Measurements from ENCODE around the gene EGLN2.
"Not testable (repeated sequence)": the region's sequence is repeated elsewhere in the genome, so short reads cannot be mapped to it uniquely, and the experiment has no call there.

Gene EGLN2

GRCh38 chr19:40846722-40847121 is 47.7 kb downstream of the EGLN2 start:
- not testable (repeated sequence) for FAIRE-seq

- not testable (repeated sequence) for FAIRE-seq
These were observed 51.3 kb downstream of the EGLN2 start, which contains the start of gene CYP2A6 for GRCh38 chr19:40850277-40850676. Gene CYP2A6 (minus strand): TSS chr19:40850447. CDS start chr19:40850426, 21 bp downstream.

GRCh38 chr19:40852467-40853152 is 53.6 kb downstream of the EGLN2 start:
- not testable (repeated sequence) for FAIRE-seq
